NCI-H1417 (cell line): Measurements from ENCODE around the gene N4BP2L1.

Experiments used
- DNase-seq, 3 experiments: peaks; one replicate each; lab custom pipeline; 2025; lab: John Stamatoyannopoulos, UW

The N4BP2L1 gene

GRCh38 chr13:32431361-32431760 lies 3.4 kb upstream of the N4BP2L1 start:
- DNase-seq, result no peak

DNA sequence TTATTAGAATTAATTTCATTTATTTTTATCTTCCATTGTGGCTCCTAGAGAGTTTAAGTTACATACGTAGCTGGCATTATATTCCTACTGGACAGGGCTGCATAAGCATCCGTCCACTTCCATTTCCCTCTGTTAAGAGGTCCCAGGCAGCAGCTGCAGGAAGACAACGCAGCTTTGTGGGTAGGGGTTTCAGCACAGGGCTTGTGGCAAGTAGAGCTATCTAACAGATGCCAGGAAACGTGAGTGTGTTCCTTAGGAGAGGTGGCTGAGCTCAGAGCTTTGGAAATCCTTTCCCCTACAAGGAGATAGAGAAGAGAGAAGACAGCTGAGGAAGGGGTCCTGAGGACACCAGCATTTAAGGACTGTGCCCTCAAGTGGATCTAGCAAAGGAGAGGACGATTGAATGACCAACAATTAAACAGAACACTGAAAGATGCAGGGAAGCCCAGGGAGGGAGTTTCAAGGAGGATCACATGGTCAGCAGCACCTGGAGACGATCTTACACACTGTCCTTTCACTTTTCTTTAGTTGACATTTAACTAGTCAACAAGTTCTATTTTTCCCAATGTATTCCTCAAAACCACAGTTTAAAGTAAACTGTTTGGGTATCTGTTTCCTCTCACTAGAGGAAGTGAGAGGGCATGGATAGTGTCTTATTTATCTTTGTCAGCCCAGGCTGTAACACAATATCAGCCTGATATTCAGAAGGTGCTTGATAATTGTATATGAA lies 2.3 kb upstream of the N4BP2L1 start:
- no peak for DNase-seq

GRCh38 chr13:32429433-32429909 lies 1.5 kb upstream of the N4BP2L1 start:
- DNase-seq, result no peak

GRCh38 chr13:32428581-32429432 lies 877 bp upstream of the N4BP2L1 start:
- DNase-seq, result no peak

- DNase-seq, result peak; percentile 20 to 78 (median 73)
These were observed 709 bp downstream of the N4BP2L1 start for GRCh38 chr13:32426990-32427851.

GRCh38 chr13:32426191-32426989 lies 1.5 kb downstream of the N4BP2L1 start:
- peak in 2 of 3 experiments; percentile 3 to 33 for DNase-seq

GRCh38 chr13:32425158-32425557 lies 2.8 kb downstream of the N4BP2L1 start:
- DNase-seq, result no peak

- DNase-seq, result no peak
These were observed 4.3 kb downstream of the N4BP2L1 start for GRCh38 chr13:32423592-32423991.

DNA sequence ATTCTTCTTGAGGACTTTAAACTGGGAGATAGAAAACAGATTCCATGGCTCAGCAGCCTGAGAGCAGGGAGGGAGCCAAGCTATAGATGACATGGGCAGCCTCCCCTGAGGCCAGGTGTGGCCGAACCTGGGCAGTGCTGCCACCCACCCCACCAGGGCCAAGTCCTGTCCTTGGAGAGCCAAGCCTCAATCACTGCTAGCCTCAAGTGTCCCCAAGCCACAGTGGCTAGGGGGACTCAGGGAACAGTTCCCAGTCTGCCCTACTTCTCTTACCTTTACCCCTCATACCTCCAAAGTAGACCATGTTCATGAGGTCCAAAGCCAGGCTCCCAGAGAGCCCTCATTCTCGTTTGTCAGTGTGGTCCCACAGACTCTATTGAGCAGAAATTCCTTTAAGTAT lies 8.1 kb downstream of the N4BP2L1 start:
- no peak for DNase-seq

DNA sequence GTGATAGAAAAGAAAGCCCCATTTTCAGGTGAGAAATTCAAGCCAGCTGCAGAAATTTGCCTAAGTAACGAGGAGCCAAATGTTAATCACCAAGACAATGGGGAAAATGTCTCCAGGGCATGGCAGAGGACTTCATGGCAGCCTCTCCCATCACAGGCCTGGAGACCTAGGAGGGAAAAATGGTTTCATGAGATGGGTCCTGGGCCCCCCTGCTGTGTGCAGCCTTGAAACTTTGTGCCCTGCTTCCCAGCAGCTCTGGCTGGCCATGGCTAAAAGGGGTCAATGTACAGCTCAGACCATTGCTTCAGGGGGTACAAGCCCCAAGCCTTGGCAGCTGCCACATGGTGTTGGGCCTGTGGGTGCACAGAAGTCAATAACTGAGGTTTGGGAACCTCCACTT lies 9.9 kb downstream of the N4BP2L1 start:
- no peak for DNase-seq

GRCh38 chr13:32415019-32415418 lies 12.9 kb downstream of the N4BP2L1 start:
- DNase-seq, result no peak

DNA sequence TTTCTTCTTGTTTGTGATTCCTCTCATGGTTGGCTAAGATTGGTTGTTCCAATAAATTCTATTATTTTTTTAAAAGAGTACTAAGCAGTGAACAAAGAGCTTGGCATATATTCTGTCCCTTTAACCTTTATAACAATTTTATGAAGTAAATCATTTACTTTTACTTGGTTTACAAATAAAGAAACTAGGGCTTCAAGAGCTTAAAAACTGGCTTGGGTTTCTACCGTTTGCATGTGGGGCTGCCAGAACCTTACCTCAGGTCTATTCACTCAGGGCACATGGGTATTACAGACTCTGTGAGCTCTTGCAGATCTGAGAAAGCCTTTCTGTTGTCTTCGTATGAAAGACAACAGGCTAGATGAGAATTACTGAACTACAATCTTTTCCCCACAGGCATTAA lies 13.3 kb downstream of the N4BP2L1 start:
- no peak for DNase-seq

DNA sequence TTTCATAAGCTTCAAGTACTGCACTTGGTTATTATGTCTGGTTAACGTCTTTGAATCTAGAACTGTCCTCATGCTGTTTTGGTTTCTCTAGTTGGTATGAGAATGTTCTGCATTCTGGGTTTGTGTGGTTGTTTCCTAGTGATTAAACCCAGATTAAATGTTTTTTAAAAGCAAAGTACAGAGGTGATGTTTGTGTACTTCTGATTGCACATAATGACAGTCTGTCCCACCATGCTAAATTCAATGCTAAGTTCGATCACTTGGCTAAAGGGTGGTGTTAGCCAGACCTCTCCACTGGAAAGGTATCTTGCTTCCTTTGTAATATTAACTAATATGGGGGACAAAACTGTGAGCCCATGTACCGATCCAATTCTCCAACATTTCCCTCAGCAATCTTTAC lies 14.6 kb downstream of the N4BP2L1 start:
- DNase-seq, result no peak

DNA sequence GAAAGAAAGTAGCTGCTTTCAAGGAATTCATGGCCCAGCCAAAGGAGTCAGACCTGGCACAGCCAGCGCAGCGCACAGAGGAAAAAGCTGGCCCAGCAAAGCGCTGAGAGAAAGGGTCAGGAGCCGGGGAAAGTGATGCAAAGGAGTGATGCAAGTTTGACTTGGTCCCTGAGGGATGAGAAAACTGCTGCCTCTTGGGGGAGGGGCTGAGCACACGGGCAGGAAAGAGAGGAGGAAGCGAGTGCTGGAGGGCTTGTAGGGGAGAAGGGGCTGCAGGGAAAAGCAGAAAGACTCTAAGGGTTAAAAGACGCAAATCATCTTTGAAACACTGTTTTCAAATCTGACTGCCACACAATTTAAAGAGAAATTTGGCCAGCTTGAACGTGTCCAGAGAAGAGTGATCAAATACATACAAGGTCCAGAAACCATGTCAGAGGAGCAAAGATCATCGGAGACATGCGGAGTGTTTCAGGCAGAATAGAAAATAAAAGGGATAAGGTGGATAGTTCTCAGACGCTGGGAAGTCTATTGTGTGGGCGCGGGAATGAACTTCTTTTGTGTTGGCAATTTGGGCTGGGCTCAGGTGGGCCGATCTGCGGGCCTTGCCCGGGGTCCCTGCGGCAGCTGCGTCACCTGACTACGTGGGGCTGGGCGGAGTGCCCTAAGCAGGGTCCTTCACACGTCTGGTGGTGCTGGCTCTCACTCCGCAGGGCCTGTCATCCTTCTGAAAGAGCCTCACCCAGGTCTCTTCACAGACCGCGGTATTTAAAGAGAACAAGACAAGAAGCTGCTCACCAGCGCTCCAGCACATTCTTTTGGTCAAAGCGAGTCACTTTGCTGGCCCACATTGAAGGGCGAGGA lies 18.1 kb downstream of the N4BP2L1 start:
- DNase-seq, result peak in 2 of 3 experiments; percentile 34 to 67

- DNase-seq, result peak; percentile 4 to 93 (median 73)
These were observed 19.0 kb downstream of the N4BP2L1 start for GRCh38 chr13:32409001-32409313.

DNA sequence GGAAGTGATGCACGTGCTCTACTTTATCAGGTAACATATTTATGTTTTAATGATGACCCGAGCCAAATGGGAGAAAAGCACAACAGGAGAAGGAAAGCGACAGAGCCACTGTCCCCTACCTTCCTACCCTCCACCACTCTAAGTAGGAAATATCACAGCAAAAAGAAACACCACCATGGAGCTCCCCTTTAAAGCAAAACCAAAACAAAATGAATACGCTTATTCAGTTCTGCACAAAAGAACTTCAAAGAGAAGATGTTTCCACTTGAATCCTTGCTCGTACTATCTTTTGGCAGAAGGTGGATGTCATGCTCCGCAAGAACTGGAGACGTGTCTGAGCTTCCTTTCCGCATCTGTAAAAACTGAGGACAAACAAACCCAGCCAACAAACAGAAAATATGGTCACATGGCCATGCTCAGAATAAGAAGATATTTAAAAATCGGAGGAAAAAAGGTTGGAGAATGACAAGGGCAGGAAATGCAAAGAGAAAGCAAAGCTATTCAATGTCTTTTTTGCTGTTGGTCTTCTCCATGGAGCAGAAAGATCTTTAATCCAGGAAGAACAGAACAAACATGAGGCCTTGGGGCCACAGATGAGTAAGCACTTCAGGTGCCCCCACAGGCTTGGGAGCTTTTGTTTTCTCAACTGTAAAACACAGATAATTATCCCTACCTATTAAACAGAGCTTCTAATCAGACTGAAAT lies 19.5 kb downstream of the N4BP2L1 start:
- peak; percentile 3 to 93 (median 73) for DNase-seq

DNA sequence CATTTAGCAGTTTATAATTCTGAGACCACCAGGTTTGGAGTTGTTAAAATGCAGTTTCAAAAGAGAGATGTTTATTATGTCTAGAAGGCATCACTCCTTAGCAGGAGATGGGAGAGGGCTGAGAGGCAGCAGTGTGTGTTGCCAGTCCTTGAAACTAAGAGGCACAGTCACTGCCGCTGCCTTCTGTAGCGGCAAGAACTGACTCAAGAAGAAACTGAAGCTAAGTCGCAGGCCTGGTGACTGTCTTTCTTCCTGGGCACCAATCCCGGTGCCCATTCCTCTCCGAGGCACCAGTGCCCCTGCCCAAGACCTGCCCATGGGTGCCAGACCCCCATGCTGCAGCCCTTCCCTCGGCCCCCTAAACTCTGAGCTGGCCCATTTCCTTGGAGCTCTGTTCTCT lies 20.1 kb downstream of the N4BP2L1 start:
- DNase-seq, result no peak

- no peak for DNase-seq
These were observed 24.8 kb downstream of the N4BP2L1 start for GRCh38 chr13:32403108-32403507.

DNA sequence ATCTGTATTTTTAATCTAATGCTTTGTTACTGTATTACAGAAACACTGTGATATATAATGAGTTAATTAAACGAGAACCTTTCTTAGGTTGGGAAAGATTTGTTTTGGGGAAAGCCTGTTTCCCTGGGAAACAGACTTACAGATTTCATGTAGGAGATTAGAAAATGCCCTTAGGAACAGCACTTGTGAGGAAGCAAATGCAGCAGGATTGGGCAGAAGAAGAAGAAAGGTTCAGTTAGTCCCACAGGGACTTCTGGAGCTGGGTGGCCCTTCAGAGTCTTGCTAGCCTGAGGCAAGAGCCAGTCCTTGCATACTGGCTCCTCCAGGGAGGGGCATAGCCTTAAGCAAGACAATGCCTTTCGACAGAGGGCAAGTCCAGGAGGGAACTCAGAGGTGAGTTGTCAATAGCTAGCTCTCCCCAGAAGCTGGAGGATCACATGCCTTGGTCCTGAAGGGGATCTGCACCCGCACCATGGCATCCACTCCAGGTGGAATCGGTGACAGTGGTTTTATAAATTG lies 36.8 kb downstream of the N4BP2L1 start:
- no peak for DNase-seq

DNA sequence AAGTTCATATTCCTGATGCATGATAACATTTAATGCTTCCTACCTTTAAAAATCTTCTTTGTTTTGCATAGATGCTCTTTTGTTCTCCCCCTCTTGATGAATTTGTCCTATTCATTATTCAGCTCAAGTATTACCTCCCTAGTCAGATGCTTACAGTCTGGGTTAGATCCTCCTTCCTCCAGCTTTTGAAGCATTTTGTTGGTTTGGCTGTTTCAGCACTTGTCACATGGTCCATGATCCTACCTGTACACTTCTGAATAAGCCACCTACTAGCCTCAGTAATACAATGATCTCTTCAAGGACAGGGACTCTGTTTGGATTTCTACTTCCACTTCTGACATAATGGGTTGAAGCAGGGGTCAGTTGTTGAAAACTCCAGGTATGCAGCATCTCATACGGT lies 37.4 kb downstream of the N4BP2L1 start:
- no peak for DNase-seq
